GOT3 (cell line): Measurements from ENCODE around the gene ERC2.

Source experiments
- DNase-seq: peaks from one replicate; lab custom pipeline; 2025; ENCODE audit warnings: mixed read lengths; lab: John Stamatoyannopoulos, UW

Gene ERC2

GRCh38 chr3:56253941-56254665 is 214.2 kb downstream of the ERC2 start:
- no peak for DNase-seq

DNA sequence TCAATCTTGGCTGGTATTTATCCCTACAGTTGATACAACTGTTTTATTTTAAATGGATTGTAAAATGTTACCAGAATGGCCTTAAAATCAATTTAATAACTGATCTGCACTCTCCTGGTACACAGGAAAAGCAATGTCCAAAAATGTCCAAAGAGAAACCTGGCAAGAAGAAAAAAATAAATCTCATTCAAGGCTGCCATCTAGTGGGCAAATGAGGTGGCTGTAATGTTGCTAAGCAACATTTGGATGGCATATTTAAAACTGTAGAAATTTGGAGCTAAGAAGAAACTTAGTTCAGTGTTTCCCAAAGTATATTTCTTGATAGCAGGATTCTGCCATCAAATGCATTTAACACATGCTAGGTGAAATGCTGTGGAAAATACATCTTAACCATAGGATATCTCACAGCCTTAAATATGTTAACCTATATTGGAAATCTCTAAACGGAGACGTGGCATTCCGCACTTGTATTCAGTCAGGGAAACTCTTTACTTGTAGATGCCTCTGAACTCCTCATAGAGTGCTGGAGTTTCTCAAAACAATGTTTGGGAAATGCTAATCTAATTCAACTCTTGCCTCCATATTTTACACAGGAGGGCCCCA is 216.8 kb downstream of the ERC2 start:
- DNase-seq: no peak

DNA sequence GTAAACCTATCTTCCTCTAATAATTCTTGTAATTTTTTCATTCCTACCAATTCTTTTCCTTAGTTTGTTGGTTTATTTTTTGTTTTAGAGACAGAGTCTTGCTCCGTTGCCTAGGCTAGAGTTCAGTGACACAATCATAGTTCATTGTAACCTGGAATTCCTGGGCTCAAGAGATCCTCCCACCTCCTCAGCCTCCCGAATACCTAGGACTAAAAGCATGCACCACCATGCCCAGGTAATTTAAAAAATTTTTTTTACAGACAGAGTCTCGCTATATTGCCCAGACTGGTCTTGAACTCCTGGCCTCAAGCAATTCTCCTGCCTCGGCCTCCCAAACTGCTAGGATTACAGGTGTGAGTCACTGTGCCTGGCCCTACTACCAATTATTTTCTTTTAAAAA is 220.2 kb downstream of the ERC2 start:
- no peak for DNase-seq

- no peak for DNase-seq
Measured at GRCh38 chr3:56238299-56238698, 230.0 kb downstream of the ERC2 start.

GRCh38 chr3:56233742-56234141 is 234.5 kb downstream of the ERC2 start:
- DNase-seq: no peak

DNA sequence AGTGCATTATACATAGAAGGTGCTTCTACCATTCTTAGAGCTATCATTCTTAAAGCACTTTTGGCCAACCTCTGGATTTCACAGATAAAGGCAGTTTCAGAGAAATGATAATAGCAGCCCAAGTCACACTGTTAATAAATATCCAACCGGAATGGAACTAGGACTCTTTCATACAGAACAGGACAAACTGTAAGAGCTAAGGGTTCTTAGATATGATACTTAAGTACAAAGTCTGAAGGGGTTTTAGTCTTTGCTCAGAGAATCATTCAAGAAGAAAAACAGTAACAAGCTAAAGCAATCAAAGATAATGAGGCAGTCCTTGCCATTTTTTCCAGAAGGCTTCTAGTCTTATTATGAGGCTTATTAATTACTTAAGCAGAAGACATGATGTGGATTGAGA is 239.0 kb downstream of the ERC2 start:
- DNase-seq: no peak

GRCh38 chr3:56222866-56223265 is 245.4 kb downstream of the ERC2 start:
- no peak for DNase-seq

- no peak for DNase-seq
Measured at GRCh38 chr3:56219894-56220805, 248.1 kb downstream of the ERC2 start.

GRCh38 chr3:56209982-56210751 is 258.1 kb downstream of the ERC2 start:
- no peak for DNase-seq

- no peak for DNase-seq
Measured at GRCh38 chr3:56207922-56208321, 260.3 kb downstream of the ERC2 start.

- no peak for DNase-seq
Measured at GRCh38 chr3:56205406-56205805, 262.9 kb downstream of the ERC2 start.

DNA sequence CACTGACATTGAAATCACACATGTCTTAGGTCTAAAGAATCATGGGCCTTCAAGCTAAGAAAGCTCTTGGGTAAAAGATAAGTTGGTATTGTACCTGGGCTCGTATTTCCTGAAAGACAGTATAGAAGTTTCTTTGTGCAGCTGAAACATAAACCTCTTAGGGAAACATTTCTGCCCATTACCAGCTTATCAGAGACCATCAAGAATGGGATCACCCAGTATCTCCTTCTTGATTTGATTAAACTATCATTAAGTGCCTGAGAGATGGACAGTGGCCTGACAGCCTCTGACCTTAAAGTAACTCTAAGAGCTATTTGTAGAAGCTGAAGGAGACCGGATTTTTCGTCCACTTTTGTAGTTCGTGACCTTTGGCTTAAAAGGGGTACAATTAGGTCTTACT is 265.3 kb downstream of the ERC2 start:
- no peak for DNase-seq

GRCh38 chr3:56201407-56201806 is 266.9 kb downstream of the ERC2 start:
- DNase-seq: no peak

DNA sequence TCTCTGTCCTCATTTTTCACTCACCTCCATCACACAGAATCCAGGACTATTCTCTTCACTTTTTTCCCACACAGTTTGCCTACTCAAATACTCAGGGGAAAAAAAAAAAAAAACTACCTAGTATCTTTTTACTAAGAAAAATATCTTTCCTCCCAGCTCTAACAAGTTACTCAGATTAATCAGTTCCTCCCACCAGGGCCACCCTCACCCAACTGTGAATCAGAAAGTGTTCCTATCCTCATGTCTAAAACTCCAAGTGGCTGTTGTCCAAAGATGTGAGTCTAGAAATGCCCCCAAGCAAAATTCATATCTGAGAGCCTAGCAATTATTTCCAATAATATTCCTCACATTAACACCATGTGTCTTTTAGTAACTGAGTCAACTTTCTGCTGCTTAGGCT is 268.0 kb downstream of the ERC2 start:
- DNase-seq: no peak

- no peak for DNase-seq
Measured at GRCh38 chr3:56197991-56198390, 270.3 kb downstream of the ERC2 start.

- DNase-seq: no peak
Measured at GRCh38 chr3:56197259-56197965, 270.9 kb downstream of the ERC2 start.

GRCh38 chr3:56196700-56197099 is 271.6 kb downstream of the ERC2 start:
- no peak for DNase-seq

- DNase-seq: no peak
Measured at GRCh38 chr3:56193519-56193918, 274.7 kb downstream of the ERC2 start.

- no peak for DNase-seq
Measured at GRCh38 chr3:56192001-56192400, 276.3 kb downstream of the ERC2 start.

DNA sequence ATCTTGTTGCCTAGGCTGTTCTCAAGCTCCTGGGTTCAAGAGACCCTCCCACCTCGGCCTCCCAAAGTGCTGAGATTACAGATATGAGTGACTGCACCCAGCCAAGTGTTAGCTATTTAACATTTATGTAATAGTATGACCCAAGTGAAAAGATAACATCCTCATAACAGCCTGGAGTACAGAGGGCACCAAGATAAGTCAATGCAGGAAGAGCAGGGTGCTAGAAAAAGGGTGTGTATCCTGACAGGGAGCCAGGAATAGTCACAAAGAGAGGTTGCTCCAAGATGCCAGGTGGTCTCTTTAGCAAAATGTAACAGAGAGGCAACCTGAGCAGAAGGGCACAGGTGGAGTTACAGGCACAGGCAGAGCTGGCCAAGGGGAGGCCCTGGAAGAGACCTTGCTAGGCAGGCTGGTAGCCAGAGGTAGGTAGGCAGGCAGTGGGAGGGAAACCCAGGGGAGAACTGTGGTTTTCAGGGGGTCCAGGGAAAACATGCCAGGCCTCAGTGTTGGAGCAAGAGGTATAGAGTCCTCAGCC is 277.4 kb downstream of the ERC2 start:
- DNase-seq: no peak

DNA sequence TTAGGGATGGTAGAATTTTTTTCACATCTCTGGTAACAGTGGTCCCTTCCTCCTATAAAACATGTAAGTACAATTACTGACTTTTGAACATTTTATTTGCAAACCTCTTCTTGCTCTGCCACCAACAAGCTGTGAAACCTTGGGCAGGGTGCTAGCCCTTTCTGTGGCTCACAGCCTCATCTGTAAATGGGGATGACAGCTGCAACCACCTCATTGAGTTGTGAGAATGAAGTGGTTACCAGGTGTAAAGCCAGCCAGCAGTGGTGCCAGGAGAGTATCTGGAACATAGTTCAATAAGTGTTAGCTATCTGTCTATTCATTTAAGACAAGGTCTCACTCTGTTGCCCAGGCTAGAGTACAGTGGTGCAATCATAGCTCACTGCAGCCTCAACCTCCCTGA is 278.1 kb downstream of the ERC2 start:
- DNase-seq: no peak
